Panc1 (cell line): ENCODE results near the gene PCDHGB2.
"Not testable (repeated sequence)": the region's sequence is repeated elsewhere in the genome, so short reads cannot be mapped to it uniquely, and the experiment has no call there.

ENCODE experiments used
- POLR2AphosphoS5 ChIP-seq: IDR thresholded peaks from 2 replicates; pipeline ENCODE4 v1.6.1; 2012; ENCODE audit warnings: mild to moderate bottlenecking, low read depth, low read length, moderate library complexity
- SIN3A ChIP-seq: IDR thresholded peaks from 2 replicates; pipeline ENCODE4 v1.6.1; 2012; ENCODE audit warnings: low read depth, mild to moderate bottlenecking, low read length, moderate library complexity, borderline replicate concordance; ENCODE audit not compliant: insufficient read depth
- TF ChIP-seq, protein P1 (sequence below): fragments of 450-650 bp; IDR thresholded peaks from 2 replicates; pipeline ENCODE4 v1.5.1; 2017; ENCODE audit warnings: mild to moderate bottlenecking

DNA sequence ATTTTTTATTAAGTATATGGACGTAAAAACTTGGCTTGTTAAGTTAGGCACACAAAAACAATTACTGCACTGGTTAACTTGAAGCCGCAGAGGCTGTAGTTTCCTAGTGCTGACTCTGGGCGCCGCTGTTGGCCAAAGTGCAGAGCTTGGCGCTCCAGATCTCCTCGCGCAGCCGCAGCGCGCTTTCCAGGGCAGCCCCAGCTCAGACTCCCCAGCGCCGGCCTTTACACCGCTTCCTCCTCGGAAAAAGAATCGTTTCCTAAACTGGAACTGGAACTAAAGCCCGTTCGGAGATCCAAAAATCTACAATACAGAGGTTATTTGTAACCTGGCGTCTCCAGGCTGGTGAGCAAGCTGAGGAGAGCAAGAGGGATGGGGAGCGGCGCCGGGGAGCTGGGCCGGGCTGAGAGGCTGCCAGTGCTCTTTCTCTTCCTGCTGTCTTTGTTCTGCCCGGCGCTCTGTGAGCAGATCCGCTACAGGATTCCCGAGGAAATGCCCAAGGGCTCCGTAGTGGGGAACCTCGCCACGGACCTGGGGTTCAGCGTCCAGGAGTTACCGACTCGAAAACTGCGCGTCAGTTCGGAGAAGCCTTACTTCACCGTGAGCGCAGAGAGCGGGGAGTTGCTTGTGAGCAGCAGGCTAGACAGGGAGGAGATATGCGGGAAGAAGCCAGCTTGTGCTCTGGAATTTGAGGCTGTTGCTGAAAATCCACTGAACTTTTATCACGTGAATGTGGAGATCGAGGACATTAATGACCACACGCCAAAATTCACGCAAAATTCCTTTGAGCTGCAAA is 38.2 kb downstream of the PCDHGB2 start, which contains the start of gene PCDHGB5:
- TF ChIP-seq, protein P1, sequence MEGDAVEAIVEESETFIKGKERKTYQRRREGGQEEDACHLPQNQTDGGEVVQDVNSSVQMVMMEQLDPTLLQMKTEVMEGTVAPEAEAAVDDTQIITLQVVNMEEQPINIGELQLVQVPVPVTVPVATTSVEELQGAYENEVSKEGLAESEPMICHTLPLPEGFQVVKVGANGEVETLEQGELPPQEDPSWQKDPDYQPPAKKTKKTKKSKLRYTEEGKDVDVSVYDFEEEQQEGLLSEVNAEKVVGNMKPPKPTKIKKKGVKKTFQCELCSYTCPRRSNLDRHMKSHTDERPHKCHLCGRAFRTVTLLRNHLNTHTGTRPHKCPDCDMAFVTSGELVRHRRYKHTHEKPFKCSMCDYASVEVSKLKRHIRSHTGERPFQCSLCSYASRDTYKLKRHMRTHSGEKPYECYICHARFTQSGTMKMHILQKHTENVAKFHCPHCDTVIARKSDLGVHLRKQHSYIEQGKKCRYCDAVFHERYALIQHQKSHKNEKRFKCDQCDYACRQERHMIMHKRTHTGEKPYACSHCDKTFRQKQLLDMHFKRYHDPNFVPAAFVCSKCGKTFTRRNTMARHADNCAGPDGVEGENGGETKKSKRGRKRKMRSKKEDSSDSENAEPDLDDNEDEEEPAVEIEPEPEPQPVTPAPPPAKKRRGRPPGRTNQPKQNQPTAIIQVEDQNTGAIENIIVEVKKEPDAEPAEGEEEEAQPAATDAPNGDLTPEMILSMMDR: peak; percentile 32
- TF ChIP-seq SIN3A, POLR2AphosphoS5: not testable (repeated sequence)
